ENCODE measurements around the gene CHADL. TPM values are rescaled to one million over a fixed set of nuclear protein-coding genes. Genes with fewer than 3 reads are reported as not detected.
A peak's percentile ranks its signal among the peaks of the same experiment; 100 is the strongest.

The CHADL gene
- total RNA-seq, 1 donor from 2014 or later: 0.27 TPM

DNA sequence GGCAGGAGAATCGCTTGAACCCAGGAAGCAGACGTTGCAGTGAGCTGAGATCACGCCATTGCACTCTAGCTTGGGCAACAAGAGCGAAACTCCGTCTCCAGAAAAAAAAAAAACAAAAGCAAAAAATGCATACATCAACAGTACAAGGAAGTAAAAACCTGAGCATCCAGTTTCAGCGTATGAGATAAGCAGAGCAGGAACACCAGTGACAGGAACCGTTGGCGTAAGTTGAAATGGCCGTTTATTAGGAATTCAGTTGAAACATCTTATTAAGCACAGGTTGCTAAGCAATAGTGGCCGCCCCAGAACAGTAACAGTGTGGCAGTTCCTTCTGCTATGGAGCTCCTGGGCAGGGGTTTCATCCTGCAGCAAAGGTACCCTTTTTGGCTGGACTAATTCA, 39.6 kb downstream of the CHADL start:
- no peak for DNase-seq
- Mint-ChIP-seq H3K4me3 (ENCODE audit: unreplicated experiment) (no peak overlapping the region), H3K4me1 (ENCODE audit: low read depth, unreplicated experiment) (peaks cover 4% of the 10 kb centered on the region), H3K36me3 (ENCODE audit: unreplicated experiment) (no peaks in the 10 kb centered on the region), H3K27ac (ENCODE audit: unreplicated experiment) (no peak overlapping the region), H3K9me3 (ENCODE audit: unreplicated experiment) (peaks cover 7% of the 10 kb centered on the region), H3K27me3 (ENCODE audit: unreplicated experiment) (peaks cover 18% of the 10 kb centered on the region)
- TF ChIP-seq, protein P1, sequence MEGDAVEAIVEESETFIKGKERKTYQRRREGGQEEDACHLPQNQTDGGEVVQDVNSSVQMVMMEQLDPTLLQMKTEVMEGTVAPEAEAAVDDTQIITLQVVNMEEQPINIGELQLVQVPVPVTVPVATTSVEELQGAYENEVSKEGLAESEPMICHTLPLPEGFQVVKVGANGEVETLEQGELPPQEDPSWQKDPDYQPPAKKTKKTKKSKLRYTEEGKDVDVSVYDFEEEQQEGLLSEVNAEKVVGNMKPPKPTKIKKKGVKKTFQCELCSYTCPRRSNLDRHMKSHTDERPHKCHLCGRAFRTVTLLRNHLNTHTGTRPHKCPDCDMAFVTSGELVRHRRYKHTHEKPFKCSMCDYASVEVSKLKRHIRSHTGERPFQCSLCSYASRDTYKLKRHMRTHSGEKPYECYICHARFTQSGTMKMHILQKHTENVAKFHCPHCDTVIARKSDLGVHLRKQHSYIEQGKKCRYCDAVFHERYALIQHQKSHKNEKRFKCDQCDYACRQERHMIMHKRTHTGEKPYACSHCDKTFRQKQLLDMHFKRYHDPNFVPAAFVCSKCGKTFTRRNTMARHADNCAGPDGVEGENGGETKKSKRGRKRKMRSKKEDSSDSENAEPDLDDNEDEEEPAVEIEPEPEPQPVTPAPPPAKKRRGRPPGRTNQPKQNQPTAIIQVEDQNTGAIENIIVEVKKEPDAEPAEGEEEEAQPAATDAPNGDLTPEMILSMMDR (IDR thresholded peaks at IDR 0.05; ENCODE audit: partially characterized antibody, unreplicated experiment): no peak

DNA sequence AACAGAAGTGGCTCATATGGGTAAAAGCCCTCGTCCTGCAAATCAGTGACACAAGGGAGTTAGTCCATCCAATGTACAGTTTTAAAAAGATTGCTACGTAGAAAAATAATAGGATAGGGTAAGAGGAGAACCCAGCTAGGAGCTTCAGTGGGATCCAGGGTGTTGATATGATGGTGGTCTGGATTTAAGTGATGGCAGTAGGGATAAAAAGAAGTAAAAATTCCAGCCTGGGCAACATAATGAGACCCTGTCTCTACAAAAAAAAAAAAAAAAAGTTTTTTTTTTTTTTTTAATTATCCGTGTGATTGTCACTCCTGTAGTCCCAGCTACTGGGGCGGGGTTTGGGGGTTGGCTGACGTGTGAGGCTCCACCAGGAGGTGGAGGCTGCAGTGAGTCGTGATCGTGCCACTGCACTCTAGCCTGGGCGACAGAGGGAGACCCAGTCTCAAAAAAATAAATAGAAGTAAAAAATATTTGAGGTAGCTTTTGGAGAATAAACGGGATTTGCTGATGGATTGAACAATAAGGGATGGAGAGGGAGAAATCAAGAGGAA, 42.6 kb downstream of the CHADL start:
- Mint-ChIP-seq H3K27ac (ENCODE audit: unreplicated experiment) (no peak overlapping the region), H3K36me3 (ENCODE audit: unreplicated experiment) (no peaks in the 10 kb centered on the region), H3K4me1 (ENCODE audit: low read depth, unreplicated experiment) (no peaks in the 10 kb centered on the region), H3K4me3 (ENCODE audit: unreplicated experiment) (peak overlapping the region; percentile 88), H3K27me3 (ENCODE audit: unreplicated experiment) (peaks cover 5% of the 10 kb centered on the region), H3K9me3 (ENCODE audit: unreplicated experiment) (peaks cover 5% of the 10 kb centered on the region)
- DNase-seq: no peak
- TF ChIP-seq, protein P1 (IDR thresholded peaks at IDR 0.05; ENCODE audit: partially characterized antibody, unreplicated experiment): no peak

DNA sequence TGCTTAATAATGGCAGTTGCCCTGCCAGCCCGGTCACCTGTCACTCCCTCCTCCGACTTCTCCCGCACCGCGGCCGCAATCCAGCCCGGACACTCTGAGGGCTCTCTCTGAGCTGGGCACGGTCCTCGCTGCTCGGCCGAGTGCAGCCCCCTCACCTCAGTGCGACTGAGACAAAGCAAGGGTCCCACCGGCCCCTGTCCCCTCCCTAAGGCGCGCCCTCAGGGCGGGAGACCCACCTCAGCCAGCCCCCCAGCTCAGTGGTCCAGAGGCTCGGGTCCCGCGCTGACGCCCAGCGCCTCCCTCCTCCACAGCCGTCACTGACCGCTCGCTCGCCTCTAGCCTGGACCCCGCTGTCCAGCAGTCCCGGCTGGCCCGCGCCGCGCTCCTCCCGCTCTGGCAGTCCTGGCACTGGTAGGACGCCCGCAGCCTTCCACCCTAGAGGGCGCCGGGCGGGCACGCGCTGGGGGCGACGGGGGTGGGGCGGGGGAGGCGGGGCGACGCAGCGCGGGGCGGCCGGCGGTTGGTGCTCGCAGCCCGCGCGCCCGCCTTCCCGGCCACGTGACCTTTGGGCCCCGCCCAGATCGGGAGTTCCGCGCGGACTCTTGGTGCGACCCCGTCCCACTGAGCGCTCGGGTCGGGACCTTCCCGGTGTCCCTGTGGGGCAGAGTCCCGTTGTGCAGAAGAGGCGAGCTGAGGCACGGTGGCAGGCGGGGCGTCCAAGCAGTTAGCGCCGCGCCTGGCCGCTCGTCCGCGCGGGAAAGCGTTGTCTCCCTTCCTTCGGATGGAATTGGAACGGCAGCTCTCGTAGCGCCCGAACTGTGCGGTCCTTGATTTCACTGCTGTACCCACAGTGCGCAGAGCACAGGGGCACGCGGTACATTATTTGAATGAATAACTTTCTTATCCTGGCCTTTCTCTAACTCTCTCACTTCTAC, 43.4 kb downstream of the CHADL start:
- peaks cover 5% of the 10 kb centered on the region for H3K9me3 Mint-ChIP-seq (ENCODE audit: unreplicated experiment)
- peak overlapping the region; percentile 88 for H3K4me3 Mint-ChIP-seq (ENCODE audit: unreplicated experiment)
- DNase-seq: peak; percentile 86
- H3K36me3 Mint-ChIP-seq (ENCODE audit: unreplicated experiment): no peaks in the 10 kb centered on the region
- TF ChIP-seq, protein P1 (IDR thresholded peaks at IDR 0.05; ENCODE audit: partially characterized antibody, unreplicated experiment): no peak
- no peak overlapping the region for H3K27ac Mint-ChIP-seq (ENCODE audit: unreplicated experiment)
- no peaks in the 10 kb centered on the region for H3K4me1 Mint-ChIP-seq (ENCODE audit: low read depth, unreplicated experiment)
- H3K27me3 Mint-ChIP-seq (ENCODE audit: unreplicated experiment): peaks cover 5% of the 10 kb centered on the region

DNA sequence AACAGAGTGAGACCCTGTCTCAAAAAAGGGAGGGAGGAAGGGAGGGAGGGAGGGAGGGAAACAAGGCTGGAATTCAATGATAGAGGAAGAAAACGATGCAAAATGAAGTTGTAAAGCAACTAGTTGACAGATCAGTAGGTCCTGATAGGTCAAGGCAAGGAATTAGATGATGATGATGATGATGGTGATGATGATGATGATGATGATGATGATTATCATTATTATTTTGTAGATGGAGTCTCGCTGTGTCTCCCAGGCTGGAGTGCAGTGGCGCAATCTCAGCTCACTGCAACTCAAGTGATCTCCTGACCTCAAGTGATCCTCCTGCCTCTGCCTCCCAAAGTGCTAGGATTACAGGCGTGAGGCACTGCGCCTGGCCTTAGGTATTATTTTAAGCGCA, 46.9 kb downstream of the CHADL start:
- Mint-ChIP-seq H3K9me3 (ENCODE audit: unreplicated experiment) (peaks cover 2% of the 10 kb centered on the region), H3K27ac (ENCODE audit: unreplicated experiment) (no peak overlapping the region), H3K4me1 (ENCODE audit: low read depth, unreplicated experiment) (no peaks in the 10 kb centered on the region), H3K36me3 (ENCODE audit: unreplicated experiment) (no peaks in the 10 kb centered on the region), H3K4me3 (ENCODE audit: unreplicated experiment) (no peak overlapping the region), H3K27me3 (ENCODE audit: unreplicated experiment) (peaks cover 3% of the 10 kb centered on the region)
- TF ChIP-seq, protein P1 (IDR thresholded peaks at IDR 0.05; ENCODE audit: partially characterized antibody, unreplicated experiment): no peak
- DNase-seq: no peak

DNA sequence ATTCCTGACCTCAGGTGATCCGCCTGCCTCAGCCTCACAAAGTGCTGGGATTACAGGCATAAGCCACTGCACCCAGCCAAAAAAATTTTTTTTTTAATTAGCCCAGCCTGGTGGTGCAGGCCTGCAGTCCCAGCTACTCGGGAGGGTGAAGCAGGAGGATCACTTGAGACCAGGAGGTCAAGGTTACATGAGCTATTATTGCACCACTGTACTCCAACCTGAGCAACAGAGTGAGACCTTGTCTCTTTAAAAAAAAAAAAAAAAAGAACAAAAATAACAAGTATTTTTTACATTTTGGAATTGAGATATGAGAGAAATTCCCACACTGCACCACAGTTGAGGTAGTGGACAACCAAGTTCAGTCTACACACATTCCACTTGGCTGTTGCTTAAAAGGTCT, 49.3 kb downstream of the CHADL start:
- TF ChIP-seq, protein P1 (IDR thresholded peaks at IDR 0.05; ENCODE audit: partially characterized antibody, unreplicated experiment): no peak
- Mint-ChIP-seq H3K36me3 (ENCODE audit: unreplicated experiment) (no peaks in the 10 kb centered on the region), H3K9me3 (ENCODE audit: unreplicated experiment) (peaks cover 2% of the 10 kb centered on the region), H3K27ac (ENCODE audit: unreplicated experiment) (no peak overlapping the region), H3K4me3 (ENCODE audit: unreplicated experiment) (no peak overlapping the region), H3K27me3 (ENCODE audit: unreplicated experiment) (no peaks in the 10 kb centered on the region), H3K4me1 (ENCODE audit: low read depth, unreplicated experiment) (no peaks in the 10 kb centered on the region)
- no peak for DNase-seq

Data from glutamatergic neuron (in vitro differentiated cells).